GM21423 (cell line): ENCODE data around the gene OSBPL5.

Experiments
- ATAC-seq: cut with Tn5 transposase; IDR thresholded peaks from one replicate; pipeline ENCODE4 v1.9.1; 2021; ENCODE audit warnings: mild to moderate bottlenecking, moderate library complexity; ENCODE audit not compliant: unreplicated experiment

Gene OSBPL5

DNA sequence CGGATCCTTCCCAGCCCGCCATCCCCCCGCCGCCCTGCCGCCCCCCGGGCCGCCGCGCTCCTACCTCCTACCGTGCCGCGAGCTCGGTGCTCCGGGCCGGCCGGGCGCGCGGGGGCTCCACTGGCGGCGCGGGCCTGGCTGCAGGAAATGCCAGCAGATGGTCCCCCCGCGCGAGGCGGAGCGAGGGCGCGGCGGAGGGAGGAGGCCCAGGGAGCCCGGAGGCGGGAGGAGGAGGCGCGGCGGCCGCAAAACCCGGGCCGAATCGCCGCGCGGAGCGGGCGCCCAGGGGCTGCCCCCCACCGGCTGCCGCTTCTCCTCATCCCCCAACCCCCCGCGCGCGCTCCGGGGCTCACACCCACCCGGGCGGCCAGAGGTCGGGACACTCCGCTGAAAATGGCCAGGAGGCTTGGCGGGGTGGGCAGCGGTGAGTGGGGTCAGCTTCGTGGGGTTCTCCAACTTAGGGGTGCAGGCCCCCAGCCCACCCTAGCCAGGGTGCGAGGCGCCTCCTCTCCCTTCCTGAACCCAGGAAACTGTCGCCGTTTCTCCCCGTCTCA is at the start of gene OSBPL5:
TSS of gene OSBPL5 (minus strand) at position 159 of the 554 bp plus-strand sequence. CDS start 36,162 bp downstream, outside the sequence.
- no peak for ATAC-seq

DNA sequence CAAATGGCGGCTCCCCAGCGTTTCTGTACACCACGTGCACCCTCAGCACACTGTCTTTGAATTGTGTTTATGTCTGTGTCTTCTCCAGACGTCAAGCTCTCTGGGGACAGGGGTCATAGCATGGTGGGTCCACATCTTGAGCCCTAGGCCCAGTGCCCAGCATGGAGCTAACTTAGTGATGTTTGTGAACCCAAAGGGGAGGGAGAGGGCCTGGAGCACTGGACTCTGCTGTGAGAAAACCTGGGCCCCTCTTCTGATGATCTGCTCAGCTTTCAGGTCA is 49.2 kb upstream of the OSBPL5 start:
- ATAC-seq = no peak

- no peak for ATAC-seq
Observed at GRCh38 chr11:3213659-3214419, 48.7 kb upstream of the OSBPL5 start.

DNA sequence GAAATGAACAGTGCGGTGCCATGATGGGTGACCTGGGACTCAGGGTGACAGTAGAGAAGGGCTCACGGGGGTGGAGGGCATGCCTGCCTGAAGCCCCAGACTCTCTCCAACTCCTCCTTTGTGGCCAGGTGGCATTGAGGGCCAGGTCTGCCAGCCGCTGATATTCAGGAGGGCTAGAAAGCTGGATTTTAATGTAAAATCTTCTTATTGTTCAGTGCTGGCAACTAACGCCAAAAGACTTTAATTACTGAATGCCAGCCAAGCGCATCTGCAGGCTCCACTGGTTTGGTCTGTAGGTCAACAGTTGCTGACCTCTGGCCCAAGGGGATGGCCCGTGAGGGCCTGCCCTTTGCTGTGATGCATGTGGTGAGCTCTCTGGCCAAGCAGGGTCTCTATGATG is 43.2 kb upstream of the OSBPL5 start:
- ATAC-seq = no peak

GRCh38 chr11:3207526-3208189 is 42.5 kb upstream of the OSBPL5 start:
- ATAC-seq = no peak

DNA sequence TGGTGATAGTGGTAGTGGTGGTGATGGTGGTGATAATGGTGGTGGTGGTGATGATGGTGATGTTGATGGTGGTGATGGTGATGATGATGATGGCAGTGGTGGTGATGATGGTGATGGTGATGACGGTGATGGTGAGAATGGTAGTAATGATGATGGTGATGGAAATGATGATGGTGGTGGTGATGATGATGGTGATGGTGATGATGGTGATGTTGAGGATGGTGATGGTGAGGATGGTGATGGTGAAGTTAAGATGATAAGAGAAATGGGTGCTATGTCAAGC is 41.8 kb upstream of the OSBPL5 start:
- ATAC-seq = no peak

DNA sequence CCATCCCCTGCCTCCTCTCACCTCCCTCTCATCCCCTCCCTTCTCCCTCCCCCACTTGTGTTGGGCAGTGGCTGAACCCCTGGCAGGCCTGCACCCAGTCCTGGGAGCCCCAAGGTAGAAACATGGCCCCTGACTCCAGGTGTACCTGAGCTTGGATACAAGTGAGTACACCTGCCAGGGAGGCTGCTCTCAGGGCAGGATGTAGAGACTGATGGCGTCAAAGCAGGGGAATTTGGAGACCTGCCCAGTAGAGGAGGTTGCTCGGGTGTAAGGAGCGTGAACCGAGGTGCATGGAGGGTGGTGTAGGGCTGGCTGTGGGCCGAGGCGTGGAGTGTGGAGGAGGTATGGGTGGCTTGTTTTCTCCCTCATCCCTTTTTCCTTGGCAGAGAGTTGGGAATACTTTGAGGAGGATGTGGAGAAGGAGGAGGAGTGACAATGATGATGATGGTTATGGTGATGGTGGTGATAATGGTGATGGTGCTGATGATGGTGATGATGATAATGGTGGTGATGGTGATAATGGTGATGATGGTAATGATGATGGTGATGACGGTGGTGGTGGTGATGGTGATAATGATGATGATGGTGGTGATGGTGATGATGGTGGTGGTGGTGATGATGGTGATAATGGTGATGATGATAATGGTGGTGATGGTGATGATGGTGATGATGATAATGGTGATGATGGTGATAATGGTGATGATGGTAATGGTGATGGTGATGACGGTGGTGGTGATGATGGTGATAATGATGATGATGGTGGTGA is 41.2 kb upstream of the OSBPL5 start:
- no peak for ATAC-seq

- ATAC-seq = no peak
Observed at GRCh38 chr11:3205261-3206155, 40.4 kb upstream of the OSBPL5 start.

- no peak for ATAC-seq
Observed at GRCh38 chr11:3204141-3205015, 39.3 kb upstream of the OSBPL5 start.

DNA sequence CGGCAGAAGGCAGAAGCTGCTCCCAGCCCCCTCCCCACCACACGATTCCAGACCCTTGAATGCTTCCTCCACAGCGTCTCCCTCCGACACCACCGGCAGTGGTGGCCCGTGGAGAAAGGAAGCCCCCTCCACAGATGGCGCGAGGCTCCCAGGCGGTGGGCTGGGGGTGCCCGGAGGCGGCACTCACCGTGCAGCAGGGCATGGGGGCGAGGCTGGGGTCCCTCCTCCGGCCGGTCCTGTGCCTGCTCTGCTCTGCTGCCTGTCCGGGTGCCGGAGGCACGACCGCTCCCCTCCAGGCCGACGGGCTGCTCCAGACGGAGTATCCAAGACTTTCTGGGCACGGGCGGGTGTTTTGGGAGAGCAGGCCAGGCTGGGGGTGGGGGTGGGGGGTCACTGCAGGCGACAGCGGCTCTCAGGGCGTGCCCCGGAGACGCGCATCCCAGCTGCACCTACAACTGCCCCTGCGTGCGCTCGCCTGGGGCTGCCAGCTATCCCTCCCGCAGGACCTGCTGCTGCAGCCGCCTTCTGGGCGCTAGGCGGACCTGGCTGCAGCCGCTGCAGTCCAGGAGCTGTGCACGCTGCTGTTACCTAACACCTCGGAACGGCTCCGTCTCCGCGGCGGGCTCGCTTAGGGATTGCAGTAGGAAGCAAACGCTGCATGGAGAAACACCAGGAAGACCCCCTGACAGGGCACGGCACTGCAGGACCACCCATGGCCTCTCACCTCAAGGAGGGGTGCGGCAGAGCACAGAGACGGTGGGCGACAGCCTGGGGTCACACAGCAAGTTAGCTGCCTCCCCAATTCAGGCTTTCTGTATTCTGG is 38.3 kb upstream of the OSBPL5 start:
- ATAC-seq = no peak

GRCh38 chr11:3202759-3203158 is 37.6 kb upstream of the OSBPL5 start:
- no peak for ATAC-seq

- no peak for ATAC-seq
Observed at GRCh38 chr11:3202305-3202704, 37.2 kb upstream of the OSBPL5 start.

GRCh38 chr11:3201677-3202181 is 36.6 kb upstream of the OSBPL5 start:
- ATAC-seq = no peak

DNA sequence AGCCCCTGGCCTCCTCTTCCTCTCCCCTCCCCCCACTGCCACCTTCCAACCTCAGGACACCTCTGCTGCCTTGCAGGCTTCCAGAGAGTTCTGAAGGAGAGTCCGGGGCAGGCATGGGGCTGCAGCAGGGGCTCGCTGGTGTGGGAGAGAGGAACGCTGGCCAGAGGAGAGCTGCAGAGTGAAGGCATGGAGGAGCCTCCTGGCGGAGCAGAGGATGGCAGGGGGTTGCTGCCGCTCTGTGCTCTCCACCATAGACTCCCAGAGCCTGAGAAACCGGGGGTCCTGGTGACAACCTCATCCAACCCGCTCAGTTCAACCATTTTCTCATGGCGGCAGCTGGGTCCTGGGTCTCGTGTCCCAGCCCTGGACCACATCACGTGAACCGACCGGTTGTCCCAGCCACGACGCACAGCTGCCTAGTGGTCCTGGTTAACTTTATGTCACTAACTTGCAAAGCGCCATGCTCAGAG is 36.0 kb upstream of the OSBPL5 start:
- no peak for ATAC-seq

- ATAC-seq = no peak
Observed at GRCh38 chr11:3200388-3201111, 35.4 kb upstream of the OSBPL5 start.

DNA sequence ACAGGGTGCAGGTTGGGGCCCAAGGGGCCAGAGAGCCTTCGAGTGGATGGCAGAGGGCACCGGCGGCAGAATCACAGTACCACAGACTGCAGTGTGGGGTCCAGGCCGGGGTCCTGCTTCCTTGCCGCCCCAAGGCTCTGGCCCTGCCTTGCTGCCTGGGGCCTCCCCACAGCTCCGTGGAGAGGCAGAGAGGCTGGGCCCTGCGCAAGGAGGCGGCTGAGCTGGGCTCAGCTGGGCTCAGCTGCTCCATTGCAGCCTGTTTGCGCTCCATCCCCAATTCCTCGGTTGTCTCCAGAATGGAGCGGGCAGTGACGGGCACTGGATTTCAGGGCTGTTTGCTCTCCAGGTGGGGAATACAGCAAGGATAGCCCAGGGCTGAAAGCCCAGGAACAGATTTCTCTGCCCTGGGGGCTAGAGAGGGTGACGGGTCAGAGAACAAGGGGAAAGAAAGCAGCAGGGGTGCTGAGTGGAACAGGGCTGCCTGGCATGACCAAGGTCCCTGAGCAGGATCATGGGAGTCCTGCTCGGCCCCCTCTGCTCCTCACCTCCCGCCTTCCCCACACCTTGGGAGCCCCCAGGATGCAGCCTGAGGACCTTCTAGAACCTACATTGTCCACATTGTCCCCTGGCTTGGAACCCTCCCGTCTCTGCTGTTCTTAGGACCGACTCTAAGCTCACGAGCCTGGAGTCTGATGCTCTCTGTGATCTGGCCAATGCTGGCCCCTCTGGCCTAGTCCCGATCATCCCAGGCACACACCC is 34.6 kb upstream of the OSBPL5 start:
- no peak for ATAC-seq

GRCh38 chr11:3198815-3199214 is 33.7 kb upstream of the OSBPL5 start:
- ATAC-seq = no peak
